B cell (primary cell): ENCODE results near the gene LYSMD2. TPM values are rescaled to one million over a fixed set of nuclear protein-coding genes. Genes with fewer than 3 reads are reported as not detected.

Experiments
- ATAC-seq: fragments of 200-7000 bp; cut with Tn5 transposase; one replicate; pipeline ENCODE4 v1.10.0; 2021; ENCODE audit warnings: low read depth, mild to moderate bottlenecking, moderate number of reproducible peaks, moderate library complexity
- CTCF ChIA-PET: fragments of 350-600 bp; sonication (Branson Sonifier 250); formaldehyde crosslinking; loops from one replicate; lab custom pipeline; 2021; ENCODE audit warnings: antibody characterized with exemption, inconsistent platforms; lab: Charles Lee
- POLR2A ChIA-PET: fragments of 350-600 bp; sonication (Branson Sonifier 250); formaldehyde crosslinking; loops from one replicate; lab custom pipeline; 2021; ENCODE audit warnings: antibody characterized with exemption; lab: Charles Lee
- DNase-seq: peaks from one replicate; pipeline ENCODE4 v3.0.0; 2013
- H2AFZ ChIP-seq: 2 replicates; pipeline ENCODE4 v1.6.1; 2012; ENCODE audit warnings: mild to moderate bottlenecking, low read depth, low read length; ENCODE audit not compliant: insufficient read depth, poor library complexity, severe bottlenecking
- H3K27ac ChIP-seq, 2 donors: 1 replicate in 1 of 2; 2 replicates in 1 of 2; pipeline ENCODE4 v1.5.1; 2012 to 2013; ENCODE audit warnings: low read length in 2 of 2, mild to moderate bottlenecking in 2 of 2, moderate library complexity in 1 of 2
- H3K27me3 ChIP-seq, 4 experiments: fragments of 200-600 bp in 1 of 4; sonication (generic) in 1 of 4; replicated peaks in 1 of 4; 1 replicate in 2 of 4; 2 replicates in 2 of 4; pipeline versions ENCODE4 v1.6.1 to v1.7.0; 2013 to 2016; ENCODE audit warnings: low read length in 3 of 4, mild to moderate bottlenecking in 2 of 4, mixed read lengths in 1 of 4, moderate library complexity in 1 of 4; ENCODE audit not compliant: insufficient read depth in 4 of 4, control insufficient read depth in 3 of 4; ENCODE audit errors: control extremely low read depth in 1 of 4
- H3K36me3 ChIP-seq, 2 experiments: replicated peaks in 1 of 2; 1 replicate in 1 of 2; 2 replicates in 1 of 2; pipeline versions ENCODE4 v1.6.1 to v1.7.1; 2013; ENCODE audit warnings: low read length in 1 of 2; ENCODE audit not compliant: insufficient read depth in 2 of 2, control insufficient read depth in 1 of 2; ENCODE audit errors: control extremely low read depth in 1 of 2, extremely low read depth in 1 of 2
- H3K4me1 ChIP-seq, 2 donors: fragments of 200-600 bp in 1 of 2; sonication (generic) in 1 of 2; 1 replicate in 1 of 2; 2 replicates in 1 of 2; pipeline versions ENCODE4 v1.5.1 to v1.6.1; 2013 to 2017; ENCODE audit warnings: low read length in 2 of 2; ENCODE audit not compliant: control insufficient read depth in 2 of 2, insufficient read depth in 2 of 2
- H3K4me2 ChIP-seq: replicated peaks from 2 replicates; pipeline ENCODE3; 2012; ENCODE audit warnings: mild to moderate bottlenecking, low read depth, low read length; ENCODE audit not compliant: poor library complexity, severe bottlenecking
- H3K4me3 ChIP-seq, 5 experiments: fragments of 200-600 bp in 1 of 5; sonication (generic) in 1 of 5; 1 replicate in 3 of 5; 2 replicates in 2 of 5; pipeline versions ENCODE4 v1.5.1 to v1.7.0; 2011 to 2016; ENCODE audit warnings: low read length in 4 of 5, mild to moderate bottlenecking in 4 of 5, low read depth in 2 of 5, control low read depth in 1 of 5, moderate library complexity in 1 of 5; ENCODE audit not compliant: insufficient read depth in 1 of 5; ENCODE audit errors: control extremely low read depth in 1 of 5, extremely low read depth in 1 of 5
- H3K79me2 ChIP-seq: fragments of 200-600 bp; sonication (generic); one replicate; pipeline ENCODE4 v1.6.0; 2016; ENCODE audit warnings: low read length; ENCODE audit not compliant: control insufficient read depth, insufficient read depth
- H3K9ac ChIP-seq: fragments of 200-600 bp; sonication (generic); 2 replicates; pipeline ENCODE4 v1.6.1; 2017; ENCODE audit warnings: mild to moderate bottlenecking, low read length, moderate library complexity
- H3K9me3 ChIP-seq, 3 donors: one replicate each; pipeline versions ENCODE4 v1.6.1 to v1.7.1; 2013; ENCODE audit warnings: low read length in 2 of 3; ENCODE audit not compliant: control insufficient read depth in 2 of 3, insufficient read depth in 1 of 3; ENCODE audit errors: control extremely low read depth in 1 of 3
- H4K20me1 ChIP-seq: 2 replicates; pipeline ENCODE4 v1.6.0; 2012; ENCODE audit warnings: mild to moderate bottlenecking, low read length; ENCODE audit not compliant: insufficient read depth, control insufficient read depth, poor library complexity, severe bottlenecking
- H3K27ac Mint-ChIP-seq: one replicate; pipeline ENCODE4 v1.8.0; 2021; ENCODE audit warnings: mixed read lengths
- H3K27me3 Mint-ChIP-seq: one replicate; pipeline ENCODE4 v1.8.0; 2021; ENCODE audit warnings: mixed read lengths
- H3K4me1 Mint-ChIP-seq: one replicate; pipeline ENCODE4 v1.8.0; 2021; ENCODE audit warnings: mixed read lengths
- H3K4me3 Mint-ChIP-seq: one replicate; pipeline ENCODE4 v1.8.0; 2021; ENCODE audit warnings: mixed read lengths
- H3K9me3 Mint-ChIP-seq: one replicate; pipeline ENCODE4 v1.8.0; 2022; ENCODE audit warnings: mixed read lengths; ENCODE audit not compliant: insufficient read depth
- EZH2 ChIP-seq: IDR thresholded peaks from 2 replicates; pipeline ENCODE4 v1.6.1; 2012; ENCODE audit warnings: borderline replicate concordance, low read depth, mild to moderate bottlenecking, moderate library complexity, low read length; ENCODE audit not compliant: insufficient read depth, poor library complexity, severe bottlenecking
- WGBS: methylation state at CpG from one replicate; pipeline ENCODE4 v1.1.5; 2013; ENCODE audit warnings: missing lambda C conversion rate; ENCODE audit not compliant: insufficient coverage; 5-methylcytosine and 5-hydroxymethylcytosine counted together
- intact Hi-C: fragments of 100-400 bp; cut with micrococcal nuclease; formaldehyde crosslinking; loops from one replicate; pipeline ENCODE4 v1.10.0; 2022
- polyA plus RNA-seq: library from polyadenylated mRNA; depleted of rRNA; stranded (reverse); fragments of >200 nt; gene quantifications from 2 replicates; pipeline ENCODE4 v1.2.3, GENCODE V29; 2012
- total RNA-seq, 2 donors: library from RNA; stranded (reverse); fragments of 120-200 nt in 1 of 2; gene quantifications; 1 replicate in 1 of 2; 2 replicates in 1 of 2; pipeline versions ENCODE4 v1.2.3 to v1.2.4, GENCODE V29; 2013 to 2022
- TF ChIP-seq, protein P1 (sequence below): fragments of 200-600 bp; IDR thresholded peaks from one replicate; pipeline ENCODE4 v1.8.0; 2022; ENCODE audit warnings: antibody characterized with exemption, mild to moderate bottlenecking

LYSMD2 gene
- total and polyA plus RNA-seq, 2 donors (not counting 1 experiment from before 2014, with no cell fraction given), result 31.0 to 48.2 TPM

DNA sequence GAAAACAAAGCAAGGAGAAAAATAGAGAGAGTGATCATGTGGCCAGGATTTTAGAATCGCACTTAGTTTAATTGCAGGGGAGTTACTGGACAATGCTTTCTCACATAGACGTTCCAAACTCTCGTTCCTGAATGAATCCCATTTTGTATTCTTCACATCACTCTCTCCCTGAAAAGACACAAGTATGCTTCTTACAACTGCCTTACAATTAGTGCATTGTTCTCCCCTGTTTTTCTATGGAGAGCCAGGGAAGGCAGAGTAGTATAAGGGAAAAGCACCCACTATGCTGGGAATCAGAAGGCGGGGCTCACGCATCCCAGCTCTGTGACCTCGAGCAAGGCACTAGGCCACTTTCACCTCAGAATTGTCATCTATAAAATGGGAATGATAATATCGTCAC is 28.3 kb upstream of the LYSMD2 start:
- no peaks in the 10 kb centered on the region for H3K27me3 ChIP-seq
- CTCF ChIA-PET, result interaction anchor here (3.1 to 15.9 kb wide), 2 partner anchors 11 to 115 kb away, joined by 26 to 728 read pairs; no protein-coding TSS in a partner anchor
- intact Hi-C loops, result no loop called here
- no peak for ATAC-seq
- peaks cover 0 to 4% (median 0%) of the 10 kb centered on the region in 3 donors for H3K9me3 ChIP-seq
- POLR2A ChIA-PET, result no interaction called here
- H3K4me1 ChIP-seq, result peaks cover 8 to 9% of the 10 kb centered on the region in 2 donors
- no peaks in the 10 kb centered on the region for H3K27me3 Mint-ChIP-seq
- H3K27ac Mint-ChIP-seq, result no peak overlapping the region
- H3K79me2 ChIP-seq, result peaks cover 9% of the 10 kb centered on the region
- peaks cover 20% of the 10 kb centered on the region for H3K4me1 Mint-ChIP-seq
- TF ChIP-seq, protein P1, sequence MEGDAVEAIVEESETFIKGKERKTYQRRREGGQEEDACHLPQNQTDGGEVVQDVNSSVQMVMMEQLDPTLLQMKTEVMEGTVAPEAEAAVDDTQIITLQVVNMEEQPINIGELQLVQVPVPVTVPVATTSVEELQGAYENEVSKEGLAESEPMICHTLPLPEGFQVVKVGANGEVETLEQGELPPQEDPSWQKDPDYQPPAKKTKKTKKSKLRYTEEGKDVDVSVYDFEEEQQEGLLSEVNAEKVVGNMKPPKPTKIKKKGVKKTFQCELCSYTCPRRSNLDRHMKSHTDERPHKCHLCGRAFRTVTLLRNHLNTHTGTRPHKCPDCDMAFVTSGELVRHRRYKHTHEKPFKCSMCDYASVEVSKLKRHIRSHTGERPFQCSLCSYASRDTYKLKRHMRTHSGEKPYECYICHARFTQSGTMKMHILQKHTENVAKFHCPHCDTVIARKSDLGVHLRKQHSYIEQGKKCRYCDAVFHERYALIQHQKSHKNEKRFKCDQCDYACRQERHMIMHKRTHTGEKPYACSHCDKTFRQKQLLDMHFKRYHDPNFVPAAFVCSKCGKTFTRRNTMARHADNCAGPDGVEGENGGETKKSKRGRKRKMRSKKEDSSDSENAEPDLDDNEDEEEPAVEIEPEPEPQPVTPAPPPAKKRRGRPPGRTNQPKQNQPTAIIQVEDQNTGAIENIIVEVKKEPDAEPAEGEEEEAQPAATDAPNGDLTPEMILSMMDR, result no peak
- TF ChIP-seq EZH2, result no peak
- H3K4me2 ChIP-seq, result no peak overlapping the region
- no peak overlapping the region for H3K4me3 ChIP-seq
- DNase-seq, result no peak
- peaks cover 0 to 8% of the 10 kb centered on the region in 2 experiments for H3K36me3 ChIP-seq
- no peak overlapping the region for H3K27ac ChIP-seq
- no peak overlapping the region for H3K4me3 Mint-ChIP-seq
- no peaks in the 10 kb centered on the region for H3K9me3 Mint-ChIP-seq
- H4K20me1 ChIP-seq, result no peaks in the 10 kb centered on the region
- H2AFZ ChIP-seq, result no peak overlapping the region
- no CpG with 5 or more reads among the region's 7 CpGs for WGBS
- no peak overlapping the region for H3K9ac ChIP-seq

DNA sequence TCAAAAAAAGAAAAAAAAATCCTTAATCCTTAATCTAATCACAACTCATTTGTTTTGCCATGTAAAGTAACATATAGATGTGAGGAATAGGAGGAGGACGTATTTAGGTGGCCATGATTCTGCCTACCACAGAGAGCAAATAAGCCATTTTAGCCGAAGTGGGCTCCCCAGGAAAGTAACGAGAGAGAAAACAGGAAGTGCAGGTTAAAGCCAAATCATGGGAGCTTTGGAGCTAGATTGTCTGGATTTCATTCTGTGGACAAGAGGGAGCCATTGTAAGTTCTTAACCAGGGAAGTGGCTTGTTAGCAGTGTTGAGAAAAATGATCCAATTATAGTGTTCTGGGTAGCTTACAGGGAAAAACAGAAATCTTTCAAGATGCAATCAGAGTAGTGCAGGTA is 23.4 kb upstream of the LYSMD2 start:
- H3K4me3 Mint-ChIP-seq, result no peak overlapping the region
- Histone ChIP-seq H3K27me3 (no peaks in the 10 kb centered on the region), H3K4me2 (no peak overlapping the region), H3K79me2 (peaks cover 42% of the 10 kb centered on the region), H2AFZ (no peak overlapping the region), H4K20me1 (peaks cover 20% of the 10 kb centered on the region), H3K9ac (no peak overlapping the region), H3K4me3 (no peak overlapping the region), H3K36me3 (no peaks in the 10 kb centered on the region), H3K4me1 (no peaks in the 10 kb centered on the region), H3K27ac (no peak overlapping the region), H3K9me3 (peaks cover 0 to 4% (median 0%) of the 10 kb centered on the region in 3 donors)
- peaks cover 6% of the 10 kb centered on the region for H3K4me1 Mint-ChIP-seq
- CTCF ChIA-PET, result interaction anchor here (1.6 to 3.1 kb wide), 2 partner anchors 16 to 24 kb away, joined by 5 to 17 read pairs; partner anchors contain the start of gene LYSMD2
- intact Hi-C loops, result no loop called here
- DNase-seq, result no peak
- TF ChIP-seq EZH2, result no peak
- TF ChIP-seq, protein P1, result no peak
- H3K27me3 Mint-ChIP-seq, result no peaks in the 10 kb centered on the region
- H3K27ac Mint-ChIP-seq, result no peak overlapping the region
- WGBS, result 59% methylated on average over 3 of the region's 3 CpGs
- H3K9me3 Mint-ChIP-seq, result no peaks in the 10 kb centered on the region
- no peak for ATAC-seq
- POLR2A ChIA-PET, result no interaction called here
